WI38 (cell line): ENCODE data around the gene LIPM.

Experiments
- H3K4me3 ChIP-seq: 2 replicates; pipeline ENCODE4 v1.5.1; 2011; ENCODE audit warnings: low read depth, mild to moderate bottlenecking, control low read depth, low read length
- CTCF ChIP-seq: IDR thresholded peaks from 2 replicates; pipeline ENCODE4 v1.5.1; 2012; ENCODE audit warnings: low read depth, mild to moderate bottlenecking, control low read depth, low read length

LIPM gene

GRCh38 chr10:88850712-88851111, 48.2 kb downstream of the LIPM start:
- TF ChIP-seq CTCF: no peak
- no peak overlapping the region for H3K4me3 ChIP-seq

GRCh38 chr10:88851706-88852105, 49.2 kb downstream of the LIPM start, which contains the start of gene ANKRD22:
ANKRD22 (minus strand) TSS chr10:88851844; CDS start chr10:88851607, 237 bp downstream.
- no peak for TF ChIP-seq CTCF
- H3K4me3 ChIP-seq: no peak within 1 kb of the TSS

GRCh38 chr10:88852327-88852726, 49.8 kb downstream of the LIPM start:
- no peak overlapping the region for H3K4me3 ChIP-seq
- TF ChIP-seq CTCF: no peak

- no peak overlapping the region for H3K4me3 ChIP-seq
- TF ChIP-seq CTCF: no peak
Observed at GRCh38 chr10:88853155-88853881, 50.8 kb downstream of the LIPM start.

GRCh38 chr10:88854684-88855083, 52.2 kb downstream of the LIPM start:
- no peak for TF ChIP-seq CTCF
- H3K4me3 ChIP-seq: no peak overlapping the region

- no peak for TF ChIP-seq CTCF
- H3K4me3 ChIP-seq: no peak overlapping the region
Observed at GRCh38 chr10:88857831-88858230, 55.3 kb downstream of the LIPM start.

GRCh38 chr10:88858491-88858890, 56.0 kb downstream of the LIPM start:
- H3K4me3 ChIP-seq: no peak overlapping the region
- TF ChIP-seq CTCF: no peak
